Stimulated activated CD4-positive, alpha-beta T cell treated with anti-CD3 and anti-CD28 coated beads, Interleukin-12 subunit alpha, Interleukin-12 subunit beta, amount 100 ng/mL, for 48 hours (primary cell): ENCODE results near the gene PAM16.
"Not testable (repeated sequence)": the region's sequence is repeated elsewhere in the genome, so short reads cannot be mapped to it uniquely, and the experiment has no call there.

Experiments used
- DNase-seq, 3 donors: peaks; one replicate each; pipeline ENCODE4 v3.0.0-alpha.2; 2020; ENCODE audit warnings: low read depth in 2 of 3, low spot score in 1 of 3

The PAM16 gene

GRCh38 chr16:4350787-4351659 is at the start of gene PAM16:
Gene PAM16, minus strand, starts transcription at chr16:4351321. Its CDS starts 87 bp downstream, at chr16:4351234.
- DNase-seq: peak; percentile 97 to 99 (median 98)

DNA sequence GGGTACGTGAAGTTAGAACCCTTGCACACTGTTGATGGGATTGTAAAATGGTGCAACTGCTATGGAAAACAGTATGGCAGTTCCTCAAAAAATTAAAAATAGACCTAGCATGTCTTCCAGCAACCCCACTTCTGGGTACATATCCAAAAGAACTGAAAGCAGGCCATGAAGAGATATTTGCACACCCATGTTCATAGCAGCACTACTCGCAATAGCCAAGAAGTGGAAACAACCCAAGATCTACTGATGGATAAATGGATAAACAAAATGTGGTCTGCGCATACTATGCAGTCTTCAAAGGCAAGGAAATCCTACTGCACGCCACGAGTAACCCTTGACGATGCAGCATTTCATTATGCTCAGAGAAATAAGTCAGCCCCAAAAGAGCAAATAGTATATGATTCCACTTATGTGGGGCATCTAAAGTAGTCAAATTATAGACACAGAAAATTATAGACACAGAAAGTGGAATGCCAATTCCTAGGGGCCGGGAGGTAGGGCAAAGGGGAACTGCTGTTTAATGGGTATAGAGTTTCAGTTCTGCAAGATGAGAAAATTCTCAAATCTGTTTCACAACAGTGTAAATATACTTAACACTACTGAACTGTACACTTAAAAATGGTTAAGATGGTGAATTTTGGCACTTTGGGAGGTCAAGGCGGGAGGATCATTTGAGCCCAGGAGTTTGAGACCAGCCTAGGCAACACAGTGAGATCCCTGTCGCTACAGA is 48.0 kb upstream of the PAM16 start:
- DNase-seq: no peak

DNA sequence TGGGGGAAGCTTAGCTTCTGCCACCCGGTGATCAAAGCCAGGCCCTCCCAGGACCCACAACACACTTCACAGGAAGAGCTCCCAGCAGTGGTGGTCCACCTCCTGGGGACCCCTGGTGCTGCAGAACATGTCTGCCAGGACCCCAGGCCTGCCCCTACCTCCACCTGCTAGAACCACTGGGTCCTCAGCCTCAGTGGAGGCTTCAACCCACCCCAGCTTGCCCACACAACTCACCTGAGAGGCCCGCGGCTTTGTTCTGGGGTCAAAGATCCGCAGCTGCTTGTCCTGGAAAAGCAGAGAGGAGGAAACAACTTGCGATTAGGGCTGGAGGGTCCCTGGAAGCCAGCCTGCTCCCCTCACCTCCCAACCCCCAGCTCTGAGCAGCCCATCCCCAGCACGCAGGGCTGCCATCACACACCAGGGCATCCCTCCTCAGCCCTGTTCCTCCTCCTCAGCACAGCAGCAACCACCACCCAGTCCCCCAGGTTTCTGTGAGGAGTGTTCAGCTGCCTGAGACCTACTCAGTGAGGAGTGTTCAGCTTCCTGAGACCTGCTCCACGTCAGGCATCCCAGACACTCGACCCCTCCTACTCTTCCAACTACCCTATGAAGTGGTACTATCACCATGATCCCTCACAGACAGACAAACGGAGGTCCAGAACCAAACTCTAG is 44.1 kb upstream of the PAM16 start:
- DNase-seq: no peak

GRCh38 chr16:4393850-4394249 is 42.7 kb upstream of the PAM16 start:
- DNase-seq: not testable (repeated sequence)

DNA sequence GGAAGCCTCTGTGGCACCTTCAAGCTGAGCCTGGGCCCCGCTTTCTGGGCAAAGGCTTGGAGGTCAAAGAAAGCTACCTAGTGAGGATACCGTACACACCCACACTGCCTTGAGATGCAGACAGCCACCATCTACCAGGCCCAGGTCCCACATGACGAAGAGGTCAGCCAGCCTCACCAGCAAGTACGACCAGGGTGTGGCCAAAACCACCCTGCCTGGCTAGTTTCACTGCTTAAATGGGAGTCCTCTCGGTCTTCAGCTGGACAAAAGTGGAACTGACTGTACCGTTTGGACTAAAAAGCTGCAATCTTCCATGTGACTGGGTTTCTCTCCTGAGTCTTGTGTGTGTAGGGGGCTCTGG is 42.1 kb upstream of the PAM16 start:
- DNase-seq: no peak

DNA sequence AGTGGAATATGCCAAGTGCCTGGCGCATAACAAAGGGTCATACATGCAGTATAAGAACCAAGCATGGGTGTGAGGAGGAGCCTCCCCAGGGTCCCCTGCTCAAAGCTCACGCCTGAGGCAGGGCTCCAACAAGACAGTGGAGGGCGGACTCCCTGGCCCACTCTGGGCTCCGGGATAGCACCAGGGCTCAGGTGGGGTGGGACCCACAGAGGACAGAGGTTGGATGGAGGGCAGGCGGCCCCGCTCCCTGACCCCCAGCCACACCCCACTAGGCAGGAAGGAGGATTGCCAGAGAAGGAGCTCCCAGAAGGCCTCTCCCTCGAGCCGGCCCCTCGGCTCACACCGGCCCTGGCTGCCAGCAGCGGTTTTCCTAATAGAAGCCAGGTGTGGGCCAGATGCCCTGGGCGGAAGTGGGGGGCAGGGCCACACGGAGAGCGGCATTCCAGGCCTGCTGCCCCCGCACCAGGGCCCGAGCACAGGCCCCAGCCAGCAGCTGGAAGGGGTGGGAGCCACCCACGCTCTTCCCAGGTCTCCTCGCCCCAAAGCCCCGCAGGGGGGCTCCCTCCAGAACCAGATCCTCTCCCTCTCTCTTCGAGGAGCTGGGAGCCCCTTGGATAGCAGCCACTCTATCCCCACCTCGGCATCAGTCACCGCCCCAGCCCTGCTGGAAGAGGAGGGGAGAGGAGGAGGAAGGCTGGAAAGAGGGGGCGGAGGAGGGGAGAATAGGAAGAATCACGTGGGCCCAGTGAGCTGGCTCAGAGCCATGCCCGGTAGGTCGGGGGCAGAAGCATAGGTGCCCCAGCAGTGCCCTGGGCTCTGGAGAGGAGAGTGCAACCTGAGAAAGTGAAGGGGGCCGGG is 41.5 kb upstream of the PAM16 start:
- no peak for DNase-seq

DNA sequence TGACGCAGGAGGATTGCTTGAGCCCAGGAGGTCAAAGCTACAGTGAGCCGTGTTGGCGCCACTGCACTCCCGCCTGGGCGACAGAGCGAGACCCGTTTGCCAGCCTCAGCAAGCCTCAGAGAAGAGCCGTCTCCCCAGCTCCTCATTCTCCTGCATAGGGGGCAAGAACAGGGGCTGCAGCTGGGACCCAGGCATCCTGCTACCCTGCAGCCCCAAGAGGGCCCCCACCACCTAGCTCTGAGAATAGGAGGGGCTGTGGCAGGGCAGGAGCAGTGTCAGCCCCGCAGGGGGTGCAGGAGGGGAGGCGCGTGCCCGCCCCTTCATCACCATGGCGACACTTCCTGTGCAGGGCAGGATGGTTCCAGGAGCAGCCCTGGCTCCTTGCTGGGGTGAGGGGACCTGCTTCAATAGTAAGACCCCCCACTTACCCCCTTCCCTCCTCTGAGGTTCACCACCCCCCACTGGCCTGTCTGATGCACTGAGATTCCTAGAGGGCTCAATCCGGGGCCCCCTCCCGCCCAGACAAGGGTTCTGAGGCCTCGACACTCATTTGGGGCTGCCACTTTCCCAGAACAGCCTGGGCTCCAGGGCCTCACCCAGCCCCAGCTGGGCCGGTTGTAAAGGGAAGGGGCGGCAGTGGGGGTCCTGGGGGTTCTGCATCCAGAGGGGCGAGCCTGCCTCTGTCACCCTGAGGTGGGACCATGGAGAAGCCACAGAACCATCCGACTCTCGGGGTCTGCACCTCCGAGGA is 40.7 kb upstream of the PAM16 start:
- no peak for DNase-seq

- no peak for DNase-seq
These were observed 39.4 kb upstream of the PAM16 start for GRCh38 chr16:4390266-4391260.

GRCh38 chr16:4389051-4389955 is 38.2 kb upstream of the PAM16 start:
- no peak for DNase-seq

DNA sequence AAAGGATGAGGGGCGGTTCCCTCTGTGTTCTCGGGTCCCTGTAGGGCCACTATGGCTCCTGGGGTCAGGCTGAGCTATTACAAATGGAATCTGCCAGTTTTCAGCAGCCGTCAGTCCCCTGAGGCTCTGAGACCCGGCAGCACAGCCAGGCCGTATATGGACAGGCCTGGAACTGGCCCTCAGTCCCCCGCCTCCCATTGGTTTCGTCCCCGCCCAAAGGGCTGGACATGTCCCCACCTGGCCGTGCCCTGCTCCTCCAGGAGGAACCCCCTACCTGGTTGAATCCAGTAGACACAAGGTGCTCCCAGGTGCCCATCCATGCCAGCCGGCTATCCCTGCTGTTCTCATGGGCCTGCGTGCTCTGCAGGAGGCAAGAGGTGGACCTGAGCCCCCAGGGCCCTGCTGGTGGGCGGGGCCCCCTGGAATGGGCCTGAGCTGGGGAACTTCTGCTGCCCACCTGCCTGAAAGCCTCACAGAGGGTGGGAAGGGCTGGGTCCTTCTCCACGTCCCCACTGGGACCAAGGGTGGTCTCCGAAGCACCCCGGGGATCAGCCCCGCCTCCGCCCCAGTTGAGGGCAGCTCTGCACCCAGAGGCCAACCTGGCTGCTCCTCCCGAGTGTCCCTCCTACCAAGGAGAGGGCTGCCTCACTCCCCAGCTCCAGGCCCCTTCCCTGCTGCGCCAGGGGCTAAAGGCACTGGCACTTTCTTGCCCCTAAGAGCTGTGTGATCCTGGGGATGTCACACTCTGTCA is 37.3 kb upstream of the PAM16 start:
- DNase-seq: no peak

DNA sequence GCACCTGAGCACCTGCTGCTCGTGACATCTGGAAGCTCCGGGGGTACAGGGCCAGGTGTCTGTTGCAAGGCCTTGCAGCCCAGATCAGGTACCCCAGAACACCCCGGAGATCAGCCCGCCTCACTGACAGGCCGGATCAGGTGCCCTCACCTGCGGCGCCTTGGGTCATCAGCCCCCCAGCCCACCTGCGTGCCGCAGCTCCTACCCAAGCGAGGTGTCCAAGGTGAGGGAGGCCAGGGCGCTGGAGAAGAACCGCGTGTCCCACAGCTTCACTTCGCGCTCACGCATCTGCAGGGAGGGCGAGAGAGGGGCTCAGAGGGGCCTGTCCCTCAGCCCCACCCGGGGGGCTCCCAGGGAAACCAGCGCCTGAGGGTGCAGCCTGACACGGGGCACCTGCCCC is 36.7 kb upstream of the PAM16 start:
- DNase-seq: no peak

- no peak for DNase-seq
These were observed 35.9 kb upstream of the PAM16 start for GRCh38 chr16:4386951-4387565.

DNA sequence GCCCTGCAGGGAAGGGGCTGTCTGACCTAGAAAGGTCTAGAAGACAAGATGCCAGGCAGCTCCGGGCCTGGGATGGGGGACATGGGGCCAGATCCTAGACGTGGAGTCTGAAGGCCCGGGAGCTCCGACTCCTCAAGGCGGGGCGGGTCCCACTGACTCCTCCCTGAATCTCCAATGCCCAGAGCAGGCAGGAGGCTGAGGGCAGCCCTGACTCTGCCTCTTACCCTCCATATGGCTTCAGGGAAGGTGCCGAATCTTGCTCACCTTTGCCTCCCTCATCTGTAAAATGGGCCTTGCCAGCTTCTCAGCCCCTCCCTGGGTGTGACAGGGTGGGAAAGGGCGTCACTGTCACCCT is 35.3 kb upstream of the PAM16 start:
- no peak for DNase-seq

DNA sequence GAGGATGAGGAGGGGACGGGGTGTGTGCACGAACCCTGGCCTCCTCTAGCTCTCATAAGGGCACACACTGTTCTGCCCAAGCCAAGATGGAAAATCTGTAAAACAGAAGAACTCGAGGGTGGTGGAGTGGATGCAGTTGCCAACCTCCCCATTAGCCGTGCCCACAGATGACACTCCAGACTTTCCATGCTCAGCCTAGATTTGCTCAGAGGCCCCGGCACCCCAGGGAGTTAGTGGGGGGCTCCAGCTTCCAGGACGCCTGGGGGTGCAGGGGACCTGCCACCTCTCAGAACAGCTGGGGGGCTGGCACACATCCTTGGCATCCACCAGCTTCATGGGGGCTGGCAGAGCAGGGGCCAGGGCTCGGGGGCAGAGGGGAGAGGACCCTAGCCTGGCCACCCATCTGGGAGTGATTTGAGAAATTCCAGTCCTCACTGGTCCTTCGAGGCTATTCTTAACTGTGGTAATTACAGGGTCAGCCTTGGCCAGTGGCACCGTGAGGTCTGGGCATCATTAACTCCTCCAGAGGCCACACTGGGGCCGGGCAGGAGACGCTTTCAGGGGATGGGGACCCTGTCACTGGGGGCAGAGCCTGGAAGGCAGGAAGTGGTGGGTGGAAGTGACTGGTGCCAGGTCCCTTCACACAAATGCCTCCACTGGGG is 34.8 kb upstream of the PAM16 start:
- DNase-seq: no peak

DNA sequence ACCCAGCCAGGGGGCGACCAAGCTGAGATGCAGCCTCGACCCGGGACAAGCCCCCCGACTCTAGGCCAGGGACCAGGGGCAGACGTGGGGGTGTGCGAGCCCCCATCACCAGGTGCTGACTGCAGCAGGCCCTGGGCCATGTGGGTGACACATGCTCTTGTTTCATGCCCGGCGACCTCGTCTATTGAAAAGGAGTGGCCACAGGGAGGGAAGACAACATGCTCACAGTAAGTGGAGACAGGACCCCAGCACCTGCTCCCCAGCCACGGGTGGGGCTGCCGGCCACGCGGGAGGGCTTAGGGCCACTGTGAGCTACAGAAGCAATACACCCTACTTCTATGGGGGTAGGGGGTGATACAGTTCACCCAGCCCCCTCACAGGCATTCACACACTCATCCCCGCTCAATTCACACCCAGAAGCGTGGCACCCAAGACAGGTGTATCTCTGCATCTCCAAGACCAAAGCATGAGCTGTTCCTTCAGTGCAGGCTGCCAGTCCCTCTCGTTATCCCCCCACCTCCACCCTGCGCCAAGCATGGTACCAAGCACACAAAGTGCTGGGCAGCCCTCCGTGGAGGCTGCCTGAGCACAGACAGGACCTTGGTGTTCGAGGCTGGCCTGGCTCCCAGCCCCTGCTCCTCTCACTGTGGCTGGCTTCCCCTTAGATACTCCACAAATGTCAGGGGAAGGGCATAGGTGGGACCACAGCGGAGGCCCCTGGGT is 34.1 kb upstream of the PAM16 start:
- no peak for DNase-seq

- no peak for DNase-seq
These were observed 33.4 kb upstream of the PAM16 start for GRCh38 chr16:4384509-4384942.
